K562 (cell line): ENCODE data around the gene PPP4R1. TPM values are rescaled to one million over a fixed set of nuclear protein-coding genes. Genes with fewer than 3 reads are reported as not detected.

Experiments
- CHD2 ChIP-seq: IDR thresholded peaks from 2 replicates; pipeline ENCODE4 v1.6.1; 2011; ENCODE audit warnings: low read depth, low read length
- FOXA1 ChIP-seq: fragments of 450-650 bp; IDR thresholded peaks from 2 replicates; pipeline ENCODE4 v1.6.1; 2016; ENCODE audit warnings: mild to moderate bottlenecking, borderline replicate concordance
- KAT8 ChIP-seq: fragments of 450-650 bp; IDR thresholded peaks from 2 replicates; pipeline ENCODE4 v1.6.1; 2016; ENCODE audit warnings: low read depth, mild to moderate bottlenecking
- SUPT5H ChIP-seq: fragments of 450-650 bp; IDR thresholded peaks from 2 replicates; pipeline ENCODE4 v1.6.1; 2016
- TAF1 ChIP-seq: IDR thresholded peaks from 2 replicates; pipeline ENCODE4 v1.6.1; 2011; ENCODE audit warnings: mild to moderate bottlenecking, low read length, moderate library complexity; ENCODE audit not compliant: insufficient read depth, control insufficient read depth, severe bottlenecking; ENCODE audit errors: extremely low read depth
- ZNF232 ChIP-seq: sonication (generic); formaldehyde crosslinking; IDR thresholded peaks from 2 replicates; pipeline ENCODE4 v1.8.0; 2022; ENCODE audit warnings: mild to moderate bottlenecking, missing genetic modification reagents
- polyA plus RNA-seq, 8 experiments: library from polyadenylated mRNA; depleted of rRNA in 4 of 8; stranded (reverse) in 5 of 8; unstranded in 3 of 8; fragments of >200 nt; fragmentation: Nextera tagmentation in 2 of 8; fragmentation: Illumina TruSeq in 1 of 8; extraction: Ambion mirVana in 2 of 8; extraction: Trizol in 1 of 8; gene quantifications; 2 replicates each; pipeline versions ENCODE4 v1.2.1 to v1.2.3, GENCODE V29; 2011 to 2014; ENCODE audit warnings: inconsistent platforms in 1 of 8, missing spikeins in 1 of 8
- total RNA-seq, 7 experiments: library from RNA; depleted of rRNA in 6 of 7; stranded (reverse); fragments of >200 nt in 6 of 7; fragmentation: Illumina TruSeq in 2 of 7; extraction: Trizol in 2 of 7; gene quantifications; 2 replicates each; pipeline versions ENCODE4 v1.2.1 to v1.2.3, GENCODE V29; 2011 to 2021; ENCODE audit warnings: low replicate concordance in 1 of 7
- TF ChIP-seq, protein P1 (sequence below), 2 experiments: fragments of 450-650 bp in 1 of 2; sonication (generic) in 1 of 2; formaldehyde crosslinking in 1 of 2; IDR thresholded peaks; 2 replicates each; pipeline versions ENCODE4 v1.7.1 to v1.9.0; 2016 to 2022; ENCODE audit warnings: inconsistent platforms in 1 of 2, mild to moderate bottlenecking in 1 of 2, missing genetic modification reagents in 1 of 2

The PPP4R1 gene
- total and polyA plus RNA-seq, 9 of the 15 experiments (the other 6 are each of a cell fraction or from before 2014, with no cell fraction given) = 23.5 to 136 (median 84.5) TPM

DNA sequence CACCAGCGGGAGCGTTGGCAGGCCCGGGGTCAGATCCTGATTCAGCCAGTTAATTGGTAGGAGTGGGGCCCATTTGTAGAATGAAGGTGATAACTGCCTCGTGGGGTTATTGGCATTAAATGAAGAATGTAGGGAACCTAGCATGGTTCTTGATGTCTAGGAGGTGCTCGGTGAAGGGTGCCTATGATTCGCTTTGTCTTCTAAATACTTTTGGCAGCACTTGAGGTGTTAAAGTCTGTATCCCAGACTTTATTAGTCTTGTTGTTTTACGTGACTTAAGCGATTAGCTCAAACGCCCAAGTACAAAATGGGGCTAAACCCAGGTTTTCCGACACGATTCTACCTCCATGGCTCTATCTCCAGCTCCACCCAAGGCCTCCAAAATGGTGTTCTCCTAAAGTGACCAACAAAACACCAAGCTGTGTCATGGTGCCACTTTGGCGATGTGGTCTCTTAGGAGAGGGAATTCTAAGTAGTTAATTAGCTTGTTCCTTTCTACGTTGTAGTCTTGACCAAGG lies 980 bp upstream of the PPP4R1 start (continued):
- TF ChIP-seq, protein P1, sequence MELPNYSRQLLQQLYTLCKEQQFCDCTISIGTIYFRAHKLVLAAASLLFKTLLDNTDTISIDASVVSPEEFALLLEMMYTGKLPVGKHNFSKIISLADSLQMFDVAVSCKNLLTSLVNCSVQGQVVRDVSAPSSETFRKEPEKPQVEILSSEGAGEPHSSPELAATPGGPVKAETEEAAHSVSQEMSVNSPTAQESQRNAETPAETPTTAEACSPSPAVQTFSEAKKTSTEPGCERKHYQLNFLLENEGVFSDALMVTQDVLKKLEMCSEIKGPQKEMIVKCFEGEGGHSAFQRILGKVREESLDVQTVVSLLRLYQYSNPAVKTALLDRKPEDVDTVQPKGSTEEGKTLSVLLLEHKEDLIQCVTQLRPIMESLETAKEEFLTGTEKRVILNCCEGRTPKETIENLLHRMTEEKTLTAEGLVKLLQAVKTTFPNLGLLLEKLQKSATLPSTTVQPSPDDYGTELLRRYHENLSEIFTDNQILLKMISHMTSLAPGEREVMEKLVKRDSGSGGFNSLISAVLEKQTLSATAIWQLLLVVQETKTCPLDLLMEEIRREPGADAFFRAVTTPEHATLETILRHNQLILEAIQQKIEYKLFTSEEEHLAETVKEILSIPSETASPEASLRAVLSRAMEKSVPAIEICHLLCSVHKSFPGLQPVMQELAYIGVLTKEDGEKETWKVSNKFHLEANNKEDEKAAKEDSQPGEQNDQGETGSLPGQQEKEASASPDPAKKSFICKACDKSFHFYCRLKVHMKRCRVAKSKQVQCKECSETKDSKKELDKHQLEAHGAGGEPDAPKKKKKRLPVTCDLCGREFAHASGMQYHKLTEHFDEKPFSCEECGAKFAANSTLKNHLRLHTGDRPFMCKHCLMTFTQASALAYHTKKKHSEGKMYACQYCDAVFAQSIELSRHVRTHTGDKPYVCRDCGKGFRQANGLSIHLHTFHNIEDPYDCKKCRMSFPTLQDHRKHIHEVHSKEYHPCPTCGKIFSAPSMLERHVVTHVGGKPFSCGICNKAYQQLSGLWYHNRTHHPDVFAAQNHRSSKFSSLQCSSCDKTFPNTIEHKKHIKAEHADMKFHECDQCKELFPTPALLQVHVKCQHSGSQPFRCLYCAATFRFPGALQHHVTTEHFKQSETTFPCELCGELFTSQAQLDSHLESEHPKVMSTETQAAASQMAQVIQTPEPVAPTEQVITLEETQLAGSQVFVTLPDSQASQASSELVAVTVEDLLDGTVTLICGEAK (IDR thresholded peaks at IDR 0.05) = no peak
- TF ChIP-seq, protein P1 (CRISPR knock-in tag; IDR thresholded peaks at IDR 0.05) = no peak
- TF ChIP-seq SUPT5H (0 out of 2 replicates have a peak, but pooled peaks have one; percentile 28), ZNF232 (CRISPR knock-in tag) (0 out of 2 replicates have a peak, but pooled peaks have one; percentile 3), KAT8 (no peak), TAF1 (peak; percentile 3), CHD2 (no peak), FOXA1 (no peak)
- TF ChIP-seq, all 486 proteins: peak for 26
